COLO668 (cell line): ENCODE data around the gene DGUOK.

Experiments
- DNase-seq: peaks from one replicate; lab custom pipeline; 2025; ENCODE audit not compliant: unreplicated experiment; lab: John Stamatoyannopoulos, UW

Gene DGUOK

DNA sequence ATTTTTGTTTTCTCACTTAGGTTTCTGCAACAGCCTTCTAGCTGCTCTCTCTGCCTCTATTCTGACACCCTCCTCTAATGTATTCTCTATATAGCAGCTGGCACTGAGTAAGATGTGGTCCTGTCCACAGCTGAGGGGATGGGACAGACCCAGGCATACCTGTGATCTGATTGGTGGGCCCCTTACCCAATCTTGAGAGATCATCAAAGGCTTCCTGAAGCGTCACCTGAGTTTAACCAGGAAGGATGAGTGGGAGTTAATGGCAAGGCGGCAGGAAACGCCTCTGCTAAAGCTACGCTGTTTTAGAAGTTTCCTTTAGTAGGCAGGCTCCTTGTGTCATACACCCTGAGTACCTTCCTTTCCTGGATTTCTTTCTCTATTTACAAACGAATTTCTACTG, 52.3 kb downstream of the DGUOK start:
- no peak for DNase-seq

DNA sequence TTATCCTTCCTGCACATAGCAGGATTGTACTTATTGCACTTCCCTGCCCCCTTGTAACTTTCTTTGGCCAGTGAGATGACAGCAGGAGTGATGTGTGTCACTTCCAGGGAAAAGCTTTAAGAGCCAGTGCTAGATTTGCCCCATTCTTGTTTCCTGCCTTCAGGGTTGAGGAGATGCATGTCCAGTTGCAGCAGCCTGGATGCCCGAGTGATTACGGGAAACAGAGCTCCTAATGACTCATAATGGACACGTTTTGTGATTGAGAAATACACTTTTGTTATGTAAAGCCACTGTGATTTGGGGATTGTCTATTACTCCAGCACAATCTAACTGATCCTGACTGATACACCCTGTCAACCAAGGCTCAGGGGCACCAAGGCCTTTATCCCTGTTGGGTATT, 53.0 kb downstream of the DGUOK start:
- no peak for DNase-seq

DNA sequence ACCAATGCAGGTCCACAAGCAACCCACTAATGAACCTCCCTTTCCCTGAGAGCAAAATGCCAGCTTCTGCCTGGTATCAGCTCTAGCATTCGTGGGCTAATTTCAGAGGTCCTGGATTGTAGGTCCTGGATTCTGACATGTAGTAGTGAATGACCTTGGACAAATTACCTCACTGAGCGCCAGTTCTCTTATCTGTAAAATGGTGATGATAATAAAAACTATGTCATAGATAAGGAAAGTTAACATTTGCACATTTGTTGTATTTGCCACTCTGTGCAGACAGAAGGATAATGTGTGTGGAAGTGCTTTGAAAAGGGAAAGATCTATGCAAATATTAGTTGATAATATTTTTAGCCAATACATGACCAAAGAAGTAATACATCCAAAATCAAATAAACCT, 53.9 kb downstream of the DGUOK start:
- no peak for DNase-seq

DNA sequence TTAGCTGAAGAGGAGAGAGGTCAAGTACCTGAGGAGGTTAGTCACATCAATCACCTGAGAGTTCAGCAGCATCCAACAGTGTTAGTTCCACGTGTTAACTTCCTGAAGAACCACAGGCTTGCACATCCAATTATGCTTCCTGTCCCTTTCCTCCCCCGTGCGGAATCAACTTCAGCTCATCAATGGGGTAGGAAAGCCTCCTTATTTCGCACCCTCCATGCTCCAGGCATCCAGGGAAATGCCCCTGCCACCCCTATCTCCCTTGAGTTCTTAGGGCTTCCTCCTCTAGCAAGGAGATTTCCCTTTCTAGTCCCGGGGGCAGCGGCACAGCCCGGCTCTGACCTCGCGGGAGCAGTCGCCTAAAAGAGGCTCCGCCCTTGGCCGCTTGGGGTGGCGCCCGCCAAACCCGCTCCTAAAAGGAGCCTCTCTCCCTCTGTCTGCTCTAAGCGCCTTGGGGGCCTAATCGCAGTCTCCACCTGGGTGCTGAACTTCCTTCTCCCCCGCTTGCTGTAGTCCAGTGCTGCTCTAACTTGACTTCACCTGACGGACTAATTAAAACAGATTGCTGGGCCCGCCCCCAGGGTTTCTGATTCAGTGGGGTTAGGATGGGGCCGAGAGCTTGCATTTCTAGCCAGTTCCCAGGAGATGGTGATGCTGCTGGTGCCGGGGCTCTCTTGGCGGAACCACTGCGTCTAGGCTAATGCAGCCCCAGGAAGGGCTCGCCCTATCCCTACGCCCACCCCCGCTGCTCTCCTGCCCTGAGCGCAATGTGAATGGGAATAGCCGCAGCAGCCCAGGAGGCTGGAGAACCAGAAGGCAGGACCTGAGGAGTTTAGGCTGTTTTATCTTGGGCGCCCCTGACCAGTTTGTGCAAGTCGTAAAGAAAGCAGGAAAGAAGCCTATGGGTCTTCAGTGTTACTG, 54.7 kb downstream of the DGUOK start:
- peak; percentile 71 for DNase-seq

DNA sequence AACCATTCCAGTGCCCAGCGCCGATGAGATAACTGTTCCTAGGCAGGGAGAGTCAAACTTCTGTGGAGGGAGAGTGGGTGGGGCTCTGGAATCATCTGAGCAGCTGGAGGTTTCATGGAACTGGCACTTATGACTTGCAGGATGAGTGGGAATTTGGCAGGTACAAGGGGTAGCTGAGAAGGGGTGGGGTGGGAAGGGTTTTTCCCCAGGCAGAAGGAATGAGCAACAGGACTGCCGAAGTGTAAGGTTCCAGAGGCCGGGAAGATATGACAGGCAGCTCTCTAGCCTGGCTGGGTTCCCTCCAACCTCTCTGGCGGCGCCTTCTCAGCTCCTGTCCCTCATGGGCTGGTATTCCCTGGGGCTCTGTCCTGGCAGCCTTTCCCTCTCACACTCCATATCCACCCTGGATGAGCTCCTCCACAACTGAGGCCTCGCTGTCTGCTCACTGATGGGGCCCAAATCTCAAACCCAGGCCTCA, 55.5 kb downstream of the DGUOK start:
- DNase-seq: no peak

DNA sequence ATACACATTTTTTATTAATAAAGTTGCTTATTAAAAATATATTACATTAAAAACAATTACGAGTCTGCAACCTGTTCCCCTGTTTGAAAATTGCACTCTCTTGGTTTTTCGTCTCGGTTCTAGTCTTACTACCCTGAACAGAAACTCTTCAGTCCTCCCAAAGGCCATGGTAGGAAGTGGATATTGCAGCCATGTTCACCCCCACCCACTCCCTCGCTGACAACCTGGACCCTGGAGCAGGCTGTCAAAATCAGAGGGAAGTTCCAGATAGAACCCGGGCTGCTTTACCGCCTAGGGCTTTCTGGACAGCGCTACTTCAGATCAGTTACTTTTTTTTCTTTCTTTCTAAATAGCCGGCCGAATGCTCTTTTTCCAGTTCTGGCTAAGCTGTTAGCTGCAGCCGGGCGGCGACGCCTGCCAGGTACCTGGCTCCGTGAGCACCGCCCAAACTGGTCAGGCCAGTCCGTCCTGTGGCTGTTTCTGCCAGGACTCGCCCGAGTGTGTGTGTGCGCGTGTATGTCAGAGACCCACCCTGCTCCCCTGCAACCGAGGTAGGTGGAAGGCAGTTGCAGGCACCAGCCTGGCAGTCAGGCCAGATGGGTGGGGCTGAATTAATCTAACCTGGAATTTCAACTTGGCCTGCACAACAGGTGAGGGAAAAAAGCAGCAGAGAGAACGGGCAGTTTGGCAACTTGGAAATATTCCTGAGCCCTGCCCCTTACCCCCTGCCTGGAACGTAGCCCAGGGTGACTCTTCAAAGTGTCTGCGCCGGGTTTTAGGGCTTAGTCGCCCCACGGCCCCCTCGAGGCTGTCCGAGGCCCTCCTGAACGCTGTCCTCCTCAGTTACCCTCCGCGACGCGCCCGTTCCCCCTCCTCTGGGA, 56.9 kb downstream of the DGUOK start:
- DNase-seq: peak; percentile 91

DNA sequence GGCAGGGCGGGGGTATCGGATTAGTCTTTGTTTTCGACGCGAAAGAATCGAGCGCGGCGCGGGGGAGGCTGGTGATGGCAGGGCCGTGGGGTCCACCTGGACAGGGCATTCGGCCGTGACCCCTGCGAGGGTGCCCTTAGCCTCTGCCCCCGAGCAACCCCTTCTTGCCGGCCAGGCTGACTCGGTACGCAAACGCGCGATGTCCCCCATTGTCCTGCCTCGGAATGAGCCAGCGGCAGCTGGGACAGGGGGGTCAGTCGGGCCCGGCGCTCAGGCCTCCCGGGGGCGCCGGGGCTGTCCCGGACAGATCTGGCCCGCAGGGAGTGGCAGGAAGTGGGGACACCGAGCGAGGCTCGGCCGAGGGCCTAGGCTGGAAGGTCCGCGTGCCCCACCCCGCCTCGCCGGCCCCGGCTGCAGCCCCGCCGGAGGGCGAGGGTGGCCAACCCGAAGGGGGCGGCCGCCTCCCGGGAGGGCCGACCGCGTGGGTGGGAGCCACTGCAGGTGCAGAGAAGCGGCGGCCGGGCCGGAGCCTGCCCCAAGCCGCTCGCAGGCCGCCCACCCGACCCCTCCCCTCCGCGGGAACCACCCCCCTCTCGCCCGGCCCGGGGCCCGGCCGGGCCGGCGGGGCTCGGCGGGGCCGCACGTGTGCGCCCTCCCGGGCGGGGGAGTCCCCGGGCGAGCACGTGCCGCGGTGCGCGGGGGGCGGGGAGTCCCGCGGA, 57.7 kb downstream of the DGUOK start, which contains the start of gene TET3:
Gene TET3 (plus strand): TSS at position 708 of the 719 bp plus-strand sequence. CDS start 1,494 bp downstream, outside the sequence.
- peak; percentile 76 for DNase-seq

DNA sequence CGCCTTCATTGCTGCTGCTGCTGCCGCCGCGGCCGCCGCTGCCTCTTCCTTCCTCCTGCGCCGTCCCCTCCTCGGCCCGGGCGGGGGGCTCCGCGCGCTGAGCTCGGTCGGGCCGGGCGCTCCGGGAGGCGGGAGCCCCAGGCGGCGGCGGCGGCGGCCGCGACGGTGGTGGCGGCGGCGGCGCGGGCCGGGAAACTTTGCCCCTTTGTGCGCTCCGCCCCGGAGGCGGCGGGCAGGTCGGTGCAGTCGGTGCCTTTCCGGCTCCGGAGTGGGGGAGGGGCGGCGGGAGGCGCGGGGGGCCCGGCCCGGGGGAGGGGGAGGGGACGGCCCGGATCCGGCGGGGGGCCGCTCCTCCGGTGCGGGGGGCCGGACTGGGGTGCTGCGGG, 58.2 kb downstream of the DGUOK start:
- DNase-seq: peak; percentile 76

DNA sequence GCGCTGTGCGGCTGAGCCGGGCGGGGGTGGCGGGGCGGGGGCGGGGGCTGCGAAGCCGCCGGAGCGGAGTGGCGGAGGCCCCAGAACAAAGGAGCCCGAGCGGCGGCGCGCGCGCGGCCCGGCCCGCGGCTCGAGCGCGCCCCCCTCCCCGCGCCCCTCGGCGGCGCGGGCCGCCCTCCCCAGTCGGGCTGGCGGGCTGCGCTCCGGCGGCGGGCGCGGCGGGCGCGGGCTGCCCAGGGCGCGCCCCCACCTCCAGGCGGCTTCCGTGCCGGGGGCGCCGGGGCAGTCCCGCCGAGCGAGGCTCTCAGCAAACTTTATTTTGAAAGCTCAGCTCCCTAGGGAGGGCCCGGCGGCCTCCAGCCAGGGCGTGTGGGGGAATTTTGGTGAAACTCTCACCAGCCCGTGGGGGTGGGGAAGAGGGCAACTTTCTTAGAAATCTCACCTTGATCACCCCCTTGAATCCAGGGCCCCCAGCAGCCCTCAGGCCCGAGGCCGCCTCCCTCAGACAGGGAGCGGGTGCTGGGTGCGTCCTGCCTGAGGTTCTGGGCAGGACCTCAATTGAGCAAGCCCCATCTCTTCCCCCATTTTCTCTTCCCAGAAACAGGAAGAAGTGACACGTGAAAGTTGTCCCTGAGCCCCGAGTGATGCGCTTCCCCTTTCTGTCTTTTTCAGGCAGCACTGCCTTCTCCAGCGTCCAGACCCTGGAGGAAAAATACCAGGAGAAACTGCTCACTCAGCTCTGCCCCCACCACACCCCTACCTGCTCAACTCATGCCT, 58.8 kb downstream of the DGUOK start:
- DNase-seq: peak; percentile 67

DNA sequence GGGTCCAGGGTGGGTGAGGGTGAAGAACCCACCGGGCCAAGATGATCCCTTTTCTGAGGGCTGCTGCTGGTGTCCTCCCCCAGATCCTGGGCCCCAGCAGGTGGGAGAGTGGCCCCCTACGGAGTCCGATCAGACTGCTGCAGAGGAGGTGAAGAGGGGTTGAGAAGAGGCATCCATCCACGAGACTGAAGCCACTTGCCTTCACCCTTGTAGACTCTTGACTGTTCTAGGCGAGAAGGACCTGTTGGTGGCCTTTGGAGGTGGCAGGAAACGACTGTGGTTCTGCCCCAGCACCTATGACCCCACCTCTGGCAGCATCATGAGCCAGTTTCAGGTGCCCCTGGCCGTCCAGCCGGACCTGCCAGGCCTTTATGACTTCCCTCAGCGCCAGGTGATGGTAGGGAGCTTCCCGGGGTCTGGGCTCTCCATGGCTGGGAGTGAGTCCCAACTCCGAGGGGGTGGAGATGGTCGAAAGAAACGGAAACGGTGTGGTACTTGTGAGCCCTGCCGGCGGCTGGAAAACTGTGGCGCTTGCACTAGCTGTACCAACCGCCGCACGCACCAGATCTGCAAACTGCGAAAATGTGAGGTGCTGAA, 59.5 kb downstream of the DGUOK start:
- DNase-seq: no peak

DNA sequence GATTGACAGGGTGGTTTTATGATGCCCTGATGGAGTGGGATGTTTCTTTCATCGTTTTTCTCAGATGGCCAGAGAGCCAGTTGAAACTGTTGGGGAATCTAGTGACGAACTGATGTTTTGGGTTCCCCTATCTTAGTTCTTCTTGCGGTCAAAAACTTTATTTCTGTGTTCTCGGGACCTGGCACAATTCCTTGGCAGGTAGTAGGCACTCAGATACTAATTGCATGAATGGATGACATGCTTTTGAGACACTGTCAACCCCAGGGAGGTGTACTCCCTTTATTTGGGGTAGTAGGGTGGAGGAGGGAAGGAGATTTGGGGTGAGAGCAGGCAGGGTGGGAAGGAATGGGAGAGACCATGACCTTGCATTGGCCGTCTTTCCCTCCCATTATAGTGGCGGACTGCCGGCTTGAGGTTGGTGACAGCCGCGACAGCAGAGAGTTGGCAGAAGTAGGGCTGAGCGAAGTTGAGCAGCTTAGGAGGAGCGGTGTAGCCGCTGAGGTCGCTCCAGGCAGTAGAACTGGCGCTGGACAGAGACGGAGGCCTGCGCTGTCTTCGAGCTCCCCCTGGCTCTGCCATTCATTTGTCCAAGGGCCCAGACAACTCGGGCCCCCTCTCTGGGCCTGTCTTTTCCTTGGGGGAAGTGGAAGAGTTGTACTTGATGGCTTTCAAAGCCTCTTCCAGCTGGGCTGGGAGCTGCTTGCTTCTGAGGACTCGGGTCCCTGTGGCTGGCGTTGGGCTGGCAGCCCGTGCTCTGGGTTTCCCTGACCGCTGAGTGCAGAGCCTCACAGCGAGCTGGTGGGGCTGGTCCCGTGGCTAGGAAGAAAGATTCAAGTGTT, 60.6 kb downstream of the DGUOK start:
- no peak for DNase-seq

DNA sequence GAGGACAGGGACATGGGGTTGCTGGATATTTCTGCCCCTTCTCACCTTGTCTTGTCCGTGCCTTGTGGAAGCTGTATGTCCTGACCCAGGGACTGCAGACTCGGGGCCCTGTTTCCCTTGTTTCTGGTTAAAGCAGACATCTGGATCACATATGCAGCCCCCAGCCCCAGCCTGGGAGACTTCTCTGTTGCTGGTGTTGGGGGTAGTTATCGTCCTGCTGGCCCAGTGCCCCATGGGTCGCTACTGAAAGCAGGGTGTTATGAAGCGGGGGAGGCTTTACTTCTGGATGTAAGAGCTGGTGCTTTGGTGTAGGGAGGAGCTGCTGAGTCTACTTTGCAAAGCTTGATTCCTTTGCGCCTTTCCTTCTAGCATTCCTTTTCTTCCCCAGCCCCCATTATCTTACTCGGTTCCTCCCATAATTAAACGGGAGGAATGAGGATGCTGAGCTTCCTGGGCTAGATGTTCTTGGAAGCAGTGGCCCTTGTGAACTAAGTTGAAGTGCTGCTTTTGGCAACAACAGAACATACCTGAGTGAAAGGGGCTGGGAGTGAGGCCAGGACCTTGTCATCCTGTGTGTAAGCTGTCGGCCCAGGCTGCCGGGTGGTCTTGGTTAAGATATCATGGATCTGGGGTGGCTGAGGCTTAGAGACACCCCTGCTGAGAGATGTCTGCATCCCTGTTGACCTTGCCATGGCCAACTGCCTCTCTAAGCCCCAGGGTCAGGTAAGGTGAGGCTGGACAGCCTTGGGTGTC, 61.4 kb downstream of the DGUOK start:
- no peak for DNase-seq

DNA sequence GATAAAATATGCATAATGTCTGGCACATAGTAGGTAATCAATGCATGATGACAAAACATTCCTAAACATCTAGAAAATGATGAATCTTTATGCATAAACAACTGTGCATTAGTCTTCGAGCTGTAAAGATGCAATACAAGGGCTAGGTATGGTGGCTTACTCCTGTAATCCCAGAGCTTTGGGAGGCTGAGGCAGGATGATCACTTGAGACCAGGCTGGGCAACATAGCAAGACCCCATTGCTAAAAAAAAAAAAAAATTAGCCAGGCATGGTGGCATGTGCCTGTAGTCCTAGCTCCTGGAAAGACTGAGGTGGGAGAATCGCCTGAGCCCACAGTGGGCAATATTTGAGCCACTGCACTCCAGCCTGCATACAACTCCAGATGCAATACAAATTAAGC, 63.3 kb downstream of the DGUOK start:
- no peak for DNase-seq

DNA sequence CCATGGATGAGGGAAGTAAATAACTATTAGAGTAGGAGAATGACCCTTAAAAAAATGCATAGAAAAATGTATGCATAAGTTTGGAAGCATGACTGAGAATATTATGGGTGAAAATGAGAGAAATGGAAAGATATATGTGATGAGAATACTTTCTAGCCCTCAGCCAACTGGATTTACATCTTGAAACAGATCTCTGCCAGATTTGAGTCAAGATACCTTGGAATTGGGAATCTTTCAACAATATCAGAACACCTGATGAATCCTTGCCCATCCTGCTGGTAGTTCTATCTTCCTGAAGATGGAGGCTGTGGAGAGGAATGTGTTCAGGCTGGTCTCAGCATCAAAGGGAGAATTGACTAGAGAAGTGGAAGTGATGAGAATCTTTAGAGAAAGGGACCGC, 63.9 kb downstream of the DGUOK start:
- no peak for DNase-seq

DNA sequence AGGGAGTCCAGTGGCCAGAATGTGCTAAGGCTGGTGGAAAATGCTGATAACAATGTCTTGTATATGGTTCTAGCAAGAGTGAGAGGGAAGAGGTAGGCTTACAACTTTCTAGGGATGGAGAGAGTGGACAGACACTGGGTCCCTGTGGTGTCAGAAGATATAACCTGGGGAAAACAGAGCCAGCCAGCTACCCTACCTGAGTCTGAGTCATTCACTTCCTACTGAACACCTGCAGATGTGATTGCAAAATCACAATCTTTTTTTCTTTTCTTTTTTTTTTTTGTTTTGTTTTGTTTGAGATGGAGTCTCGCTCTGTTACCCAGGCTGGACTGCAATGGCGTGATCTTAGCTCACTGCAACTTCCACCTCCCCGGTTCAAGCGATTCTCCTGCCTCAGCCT, 65.4 kb downstream of the DGUOK start:
- DNase-seq: no peak

DNA sequence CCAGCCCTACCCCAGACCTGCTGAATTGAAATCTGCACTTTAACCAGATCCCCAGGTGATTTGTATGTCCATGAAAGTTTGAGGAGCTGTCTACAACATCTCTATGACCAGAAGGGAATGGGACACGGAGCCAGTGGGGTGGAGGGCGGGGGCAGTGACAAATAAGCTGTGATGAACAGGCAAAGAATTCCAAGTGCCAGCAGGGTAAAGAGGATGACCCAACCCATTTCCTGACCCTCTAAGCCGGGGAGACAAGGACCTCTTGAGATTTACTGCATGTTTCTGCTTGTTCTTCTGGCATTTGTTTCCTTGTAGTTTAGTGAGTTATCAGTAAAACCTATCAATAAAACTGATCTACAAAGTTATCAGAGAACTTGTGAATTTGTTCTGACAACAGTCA, 66.7 kb downstream of the DGUOK start:
- DNase-seq: no peak

DNA sequence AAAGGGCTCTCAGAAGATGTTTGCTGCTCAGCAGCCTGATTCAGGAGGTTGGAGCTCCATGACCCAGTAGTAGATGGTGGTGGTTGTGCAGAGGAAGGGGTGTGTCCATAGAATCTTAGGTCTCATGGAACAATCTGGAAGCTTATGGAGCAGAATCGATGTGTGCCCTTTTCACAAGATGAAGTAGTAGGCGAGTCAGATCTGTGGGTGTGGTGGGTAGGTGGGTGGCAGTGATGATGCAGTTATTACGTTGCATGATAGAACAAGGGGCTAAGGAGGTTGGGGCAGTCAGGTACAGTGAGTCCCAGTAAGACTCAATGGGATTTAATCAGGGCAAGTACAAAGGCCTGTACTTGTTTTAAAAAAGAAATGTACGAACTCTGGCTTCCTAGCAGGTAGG, 67.1 kb downstream of the DGUOK start:
- DNase-seq: no peak

DNA sequence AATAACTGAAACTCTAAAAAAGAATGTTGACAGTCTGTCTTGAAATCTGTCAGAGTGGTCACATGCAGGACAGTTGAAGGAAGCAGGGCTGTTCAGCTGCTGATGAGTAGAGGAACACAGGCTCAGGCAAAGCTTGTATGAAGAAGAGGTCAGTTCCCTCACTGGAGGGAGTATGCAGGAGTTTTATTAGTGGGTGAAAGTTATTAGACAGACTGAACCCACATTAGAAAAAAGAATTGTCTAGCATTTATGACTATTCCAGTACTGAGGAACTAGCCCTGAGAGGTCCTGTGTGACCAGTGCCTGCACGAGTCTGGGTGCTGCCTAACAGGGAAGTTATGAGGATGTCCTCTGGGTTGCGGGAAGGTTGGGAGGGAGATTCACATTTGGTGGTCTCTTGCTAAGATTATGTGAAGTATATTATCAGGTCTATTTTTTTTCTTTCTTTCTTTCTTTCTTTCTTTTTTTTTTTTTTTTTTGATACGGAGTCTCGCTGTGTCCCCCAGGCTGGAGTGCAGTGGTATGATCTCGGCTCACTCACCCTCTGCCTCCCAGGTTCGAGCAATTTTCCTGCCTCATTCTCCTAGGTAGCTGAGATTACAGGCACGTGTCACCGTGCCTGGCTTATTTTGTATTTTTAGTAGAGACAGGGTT, 67.6 kb downstream of the DGUOK start:
- DNase-seq: no peak
